SH-SY5Y (cell line): ENCODE data around the gene TAPT1.

Source experiments
- GATA2 ChIP-seq: IDR thresholded peaks from 2 replicates; pipeline ENCODE4 v1.6.1; 2011; ENCODE audit warnings: mild to moderate bottlenecking, low read depth, low read length
- GATA3 ChIP-seq: IDR thresholded peaks from 2 replicates; pipeline ENCODE4 v1.6.1; 2011; ENCODE audit warnings: low read depth, mild to moderate bottlenecking, low read length, moderate library complexity

DNA sequence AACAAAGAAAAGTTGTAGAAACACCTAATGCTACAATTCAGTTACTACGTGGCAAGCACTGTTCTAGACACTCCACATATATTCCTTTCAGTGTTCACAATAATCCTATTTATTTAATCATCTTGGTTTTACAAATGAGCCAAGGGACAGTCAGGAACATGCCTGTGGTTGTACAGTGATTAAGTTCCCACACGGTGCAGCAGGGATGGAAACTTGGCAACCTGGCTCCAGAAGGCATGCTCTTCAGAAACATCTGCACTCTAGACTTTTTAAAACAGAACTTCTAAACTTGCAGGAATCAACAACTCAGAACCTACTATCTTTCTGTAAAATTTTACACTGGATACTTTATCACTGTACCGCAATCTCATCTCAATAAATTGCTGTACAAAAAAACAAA lies 32.1 kb downstream of the TAPT1 start:
- TF ChIP-seq GATA3 (no peak), GATA2 (no peak)
